Esophagus muscularis mucosa (tissue), 4 donors: ENCODE results near the gene ARSG. TPM values are rescaled to one million over a fixed set of nuclear protein-coding genes. Genes with fewer than 3 reads are reported as not detected.

Experiments used
- DNase-seq: peaks from one replicate; pipeline ENCODE4 v3.0.0-alpha.2; 2017; ENCODE audit errors: extremely low spot score
- H3K27ac ChIP-seq, 4 donors: fragments of 200-600 bp; sonication (generic); replicated peaks in 1 of 4; 1 replicate in 3 of 4; 2 replicates in 1 of 4; pipeline ENCODE4 v1.5.1; 2016 to 2019; ENCODE audit warnings: mild to moderate bottlenecking in 1 of 4
- H3K27me3 ChIP-seq, 4 donors: fragments of 200-600 bp; sonication (generic); one replicate each; pipeline versions ENCODE4 v1.5.1 to v1.6.0; 2016 to 2019
- H3K36me3 ChIP-seq, 4 donors: fragments of 200-600 bp; sonication (generic); one replicate each; pipeline ENCODE4 v1.5.1; 2016 to 2019
- H3K4me1 ChIP-seq, 4 donors: fragments of 200-600 bp; sonication (generic); one replicate each; pipeline ENCODE4 v1.5.1; 2016 to 2019
- H3K4me3 ChIP-seq, 4 donors: fragments of 200-600 bp; sonication (generic); 1 replicate in 2 of 4; 2 replicates in 2 of 4; pipeline ENCODE4 v1.5.1; 2016 to 2019; ENCODE audit warnings: mild to moderate bottlenecking in 4 of 4, moderate library complexity in 1 of 4
- H3K9me3 ChIP-seq, 4 donors: fragments of 200-600 bp; sonication (generic); 1 replicate in 3 of 4; 2 replicates in 1 of 4; pipeline ENCODE4 v1.5.1; 2016 to 2019
- CTCF ChIP-seq, 3 experiments: fragments of 200-600 bp in 2 of 3; fragments of 450-650 bp in 1 of 3; sonication (generic) in 2 of 3; IDR thresholded peaks; one replicate each; pipeline ENCODE4 v1.5.1; 2017 to 2019; ENCODE audit warnings: antibody characterized with exemption in 3 of 3, mild to moderate bottlenecking in 2 of 3, moderate library complexity in 1 of 3
- EP300 ChIP-seq: sonication (generic); formaldehyde crosslinking; IDR thresholded peaks from one replicate; pipeline ENCODE4 v1.6.1; 2017; ENCODE audit warnings: antibody characterized with exemption
- POLR2A ChIP-seq: fragments of 450-650 bp; IDR thresholded peaks from one replicate; pipeline ENCODE4 v1.6.1; 2017; ENCODE audit warnings: antibody characterized with exemption, moderate library complexity, mild to moderate bottlenecking, low read depth
- POLR2AphosphoS5 ChIP-seq, 2 donors: sonication (generic); formaldehyde crosslinking; IDR thresholded peaks; one replicate each; pipeline ENCODE4 v1.6.1; 2017; ENCODE audit warnings: antibody characterized with exemption in 2 of 2
- WGBS: methylation state at CpG from one replicate; pipeline ENCODE4 v1.1.5; 2018; 5-methylcytosine and 5-hydroxymethylcytosine counted together
- intact Hi-C: fragments of 100-400 bp; cut with DNase I; formaldehyde crosslinking; loops from one replicate; pipeline ENCODE4 v1.15.1; 2023
- total RNA-seq, 4 donors: library from RNA; depleted of rRNA; stranded (reverse); fragments of >200 nt; gene quantifications; one replicate each; pipeline versions ENCODE4 v1.1.0 to v1.2.1, GENCODE V29; 2016

Gene ARSG
- total RNA-seq, 4 donors from 2014 or later: 1.7 to 4.9 (median 2.8) TPM

DNA sequence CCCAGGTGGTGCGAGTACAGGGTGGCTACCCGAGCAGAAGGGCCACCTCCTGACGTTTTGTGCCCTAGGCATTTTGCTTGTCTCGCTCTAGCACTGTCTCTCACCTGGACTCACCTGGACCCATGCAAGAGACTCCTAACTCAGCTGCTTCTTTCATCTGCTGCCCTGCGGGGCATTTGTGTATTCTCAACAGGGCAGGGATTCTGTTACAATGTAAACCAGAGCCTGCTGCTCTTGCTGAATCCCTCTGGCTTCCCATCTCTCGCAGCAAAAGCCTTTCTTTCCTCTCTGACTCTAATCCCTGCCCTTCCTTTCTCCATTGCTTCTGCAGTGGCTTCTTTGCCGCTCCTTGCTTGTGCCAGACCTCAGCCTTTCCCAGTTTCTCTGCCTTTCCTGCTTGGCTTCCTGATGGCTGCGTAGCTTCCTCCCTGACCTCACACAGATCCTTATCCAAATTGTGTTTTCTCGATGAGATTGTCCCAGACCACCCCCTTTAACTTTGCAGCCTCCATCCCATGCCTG is 10.2 kb downstream of the ARSG start:
- TF ChIP-seq EP300: no peak
- no peak for TF ChIP-seq POLR2A
- TF ChIP-seq CTCF (IDR thresholded peaks at IDR 0.05): no peak
- no peak for TF ChIP-seq POLR2AphosphoS5 (IDR thresholded peaks at IDR 0.05)
- Histone ChIP-seq H3K4me1 (no peaks in the 10 kb centered on the region), H3K36me3 (no peaks in the 10 kb centered on the region), H3K9me3 (no peaks in the 10 kb centered on the region), H3K4me3 (no peak overlapping the region), H3K27me3 (peaks cover 0 to 8% (median 0%) of the 10 kb centered on the region in 4 donors), H3K27ac (no peak overlapping the region)
- intact Hi-C loops: no loop called here
- 63% methylated on average over 9 of the region's 9 CpGs for WGBS
- no peak for DNase-seq

- no peak for DNase-seq
- no peaks in the 10 kb centered on the region for H3K36me3 ChIP-seq
- peaks cover 0 to 2% (median 0%) of the 10 kb centered on the region in 4 donors for H3K27me3 ChIP-seq
- H3K4me1 ChIP-seq: no peaks in the 10 kb centered on the region
- intact Hi-C loops: no loop called here
- WGBS: 67% methylated on average over 8 of the region's 10 CpGs
- H3K4me3 ChIP-seq: no peak overlapping the region
- no peak for TF ChIP-seq EP300
- TF ChIP-seq CTCF (IDR thresholded peaks at IDR 0.05): no peak
- TF ChIP-seq POLR2A: no peak
- no peak for TF ChIP-seq POLR2AphosphoS5 (IDR thresholded peaks at IDR 0.05)
- no peak overlapping the region for H3K27ac ChIP-seq
- no peaks in the 10 kb centered on the region for H3K9me3 ChIP-seq
These were observed 10.8 kb downstream of the ARSG start for GRCh38 chr17:68302066-68302564.

DNA sequence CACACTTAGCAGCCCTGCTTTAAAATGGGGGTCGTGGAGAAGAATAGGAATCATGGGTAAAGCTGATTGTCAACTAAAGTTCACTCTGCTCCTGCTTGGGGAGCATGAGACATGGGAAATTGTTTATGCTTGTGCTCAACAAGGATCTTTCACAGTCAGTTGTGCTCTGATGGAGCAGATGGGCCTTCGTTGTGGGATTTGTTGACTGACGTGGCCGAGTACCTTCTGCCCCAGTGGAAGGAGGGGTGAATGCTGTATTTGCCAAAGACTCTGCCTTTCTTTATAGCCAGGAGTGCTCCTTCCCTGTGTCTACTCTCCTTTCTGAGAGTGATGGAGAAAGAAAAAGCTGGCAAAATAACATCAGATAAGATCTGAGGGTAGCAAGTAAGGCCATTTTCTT is 11.4 kb downstream of the ARSG start:
- DNase-seq: no peak
- no peaks in the 10 kb centered on the region for H3K36me3 ChIP-seq
- no peaks in the 10 kb centered on the region for H3K9me3 ChIP-seq
- no peaks in the 10 kb centered on the region for H3K27me3 ChIP-seq
- H3K4me1 ChIP-seq: no peaks in the 10 kb centered on the region
- no peak for TF ChIP-seq EP300
- TF ChIP-seq POLR2AphosphoS5 (IDR thresholded peaks at IDR 0.05): no peak
- no peak for TF ChIP-seq POLR2A
- no peak for TF ChIP-seq CTCF (IDR thresholded peaks at IDR 0.05)
- intact Hi-C loops: no loop called here
- H3K27ac ChIP-seq: no peak overlapping the region
- 66% methylated on average over 4 of the region's 4 CpGs for WGBS
- no peak overlapping the region for H3K4me3 ChIP-seq

GRCh38 chr17:68304706-68305105 is 13.4 kb downstream of the ARSG start:
- Histone ChIP-seq H3K27ac (no peak overlapping the region), H3K9me3 (no peaks in the 10 kb centered on the region), H3K4me1 (no peaks in the 10 kb centered on the region), H3K4me3 (no peak overlapping the region), H3K36me3 (no peaks in the 10 kb centered on the region), H3K27me3 (no peaks in the 10 kb centered on the region)
- intact Hi-C loops: no loop called here
- no peak for TF ChIP-seq POLR2AphosphoS5 (IDR thresholded peaks at IDR 0.05)
- TF ChIP-seq EP300: no peak
- no peak for TF ChIP-seq CTCF (IDR thresholded peaks at IDR 0.05)
- no peak for TF ChIP-seq POLR2A
- WGBS: 94% methylated on average over 6 of the region's 6 CpGs
- DNase-seq: no peak

GRCh38 chr17:68305142-68305541 is 13.8 kb downstream of the ARSG start:
- 77% methylated on average over 4 of the region's 4 CpGs for WGBS
- no peak for DNase-seq
- H3K4me3 ChIP-seq: no peak overlapping the region
- no peaks in the 10 kb centered on the region for H3K27me3 ChIP-seq
- no peak overlapping the region for H3K27ac ChIP-seq
- H3K4me1 ChIP-seq: no peaks in the 10 kb centered on the region
- no peaks in the 10 kb centered on the region for H3K36me3 ChIP-seq
- H3K9me3 ChIP-seq: no peaks in the 10 kb centered on the region
- no peak for TF ChIP-seq EP300
- TF ChIP-seq POLR2AphosphoS5 (IDR thresholded peaks at IDR 0.05): no peak
- TF ChIP-seq POLR2A: no peak
- TF ChIP-seq CTCF (IDR thresholded peaks at IDR 0.05): no peak
- intact Hi-C loops: no loop called here
